Measurements from ENCODE around the gene GREB1.

The GREB1 gene

GRCh38 chr2:11533278-11534070, at the start of gene GREB1:
Gene GREB1 (plus strand): TSS chr2:11534045. CDS start chr2:11556615, 22,570 bp downstream.
- peak in 1 of 2 experiments; percentile 11 for DNase-seq

DNA sequence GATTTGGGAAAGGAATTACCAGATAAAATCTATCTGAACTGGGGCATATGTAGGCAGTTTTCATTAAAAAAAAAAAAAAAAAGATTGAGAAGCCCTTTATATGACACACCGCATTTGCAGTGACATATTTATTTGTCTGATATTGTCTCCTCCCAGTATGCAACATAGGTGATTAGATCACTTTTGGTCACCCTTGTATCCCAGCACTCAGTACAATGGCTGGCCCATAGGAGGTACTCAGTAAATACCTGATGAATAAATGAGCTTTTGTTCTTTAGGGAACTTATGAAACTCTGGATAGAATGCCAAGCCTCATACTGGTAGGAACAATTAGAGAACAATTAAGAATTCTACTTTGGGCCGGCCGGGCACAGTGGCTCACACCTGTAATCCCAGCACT, 45.0 kb upstream of the GREB1 start:
- DNase-seq, result no peak

GRCh38 chr2:11490194-11490593, 43.7 kb upstream of the GREB1 start:
- DNase-seq, result no peak

GRCh38 chr2:11491348-11491933, 42.4 kb upstream of the GREB1 start:
- DNase-seq, result no peak

DNA sequence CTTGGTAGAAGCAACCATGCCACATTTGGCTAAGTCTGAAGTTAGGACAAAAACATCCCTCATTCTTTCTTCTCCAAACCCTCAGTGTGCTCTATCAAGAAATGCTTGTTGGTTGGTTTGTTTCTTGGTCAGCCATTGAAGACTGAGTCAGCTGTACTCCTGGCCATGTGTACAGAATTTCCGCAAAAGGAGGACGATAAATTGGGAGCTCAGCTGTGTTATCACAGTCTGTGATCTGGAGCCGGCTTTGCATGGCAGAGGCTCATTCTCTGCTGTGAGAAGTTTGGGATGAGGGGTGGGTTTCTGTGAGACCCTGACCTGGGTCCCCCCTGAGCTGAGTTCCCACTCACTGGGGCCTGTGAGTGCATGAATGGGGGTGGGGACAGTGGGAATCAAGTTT, 41.6 kb upstream of the GREB1 start:
- no peak for DNase-seq

- no peak for DNase-seq
Observed at GRCh38 chr2:11492720-11493119, 41.1 kb upstream of the GREB1 start.

DNA sequence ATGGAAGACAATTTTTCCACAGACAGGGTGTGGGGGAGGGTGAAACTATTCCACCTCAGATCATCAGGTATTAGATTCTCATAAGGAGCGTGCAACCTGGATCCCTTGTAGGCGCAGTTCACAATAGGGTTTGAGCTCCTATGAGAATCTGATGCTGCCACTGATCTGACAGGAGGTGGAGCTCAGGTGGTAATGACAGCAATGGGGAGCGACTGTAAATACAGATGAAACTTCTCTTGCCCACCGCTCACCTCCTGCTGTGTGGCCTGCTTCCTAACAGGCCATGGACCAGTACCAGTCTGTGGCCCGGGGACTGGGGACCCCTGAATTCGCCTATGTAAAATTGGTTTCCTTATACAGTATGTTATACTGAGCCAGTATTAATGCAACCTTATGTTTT, 40.6 kb upstream of the GREB1 start:
- no peak for DNase-seq

GRCh38 chr2:11494310-11494709, 39.5 kb upstream of the GREB1 start:
- no peak for DNase-seq

DNA sequence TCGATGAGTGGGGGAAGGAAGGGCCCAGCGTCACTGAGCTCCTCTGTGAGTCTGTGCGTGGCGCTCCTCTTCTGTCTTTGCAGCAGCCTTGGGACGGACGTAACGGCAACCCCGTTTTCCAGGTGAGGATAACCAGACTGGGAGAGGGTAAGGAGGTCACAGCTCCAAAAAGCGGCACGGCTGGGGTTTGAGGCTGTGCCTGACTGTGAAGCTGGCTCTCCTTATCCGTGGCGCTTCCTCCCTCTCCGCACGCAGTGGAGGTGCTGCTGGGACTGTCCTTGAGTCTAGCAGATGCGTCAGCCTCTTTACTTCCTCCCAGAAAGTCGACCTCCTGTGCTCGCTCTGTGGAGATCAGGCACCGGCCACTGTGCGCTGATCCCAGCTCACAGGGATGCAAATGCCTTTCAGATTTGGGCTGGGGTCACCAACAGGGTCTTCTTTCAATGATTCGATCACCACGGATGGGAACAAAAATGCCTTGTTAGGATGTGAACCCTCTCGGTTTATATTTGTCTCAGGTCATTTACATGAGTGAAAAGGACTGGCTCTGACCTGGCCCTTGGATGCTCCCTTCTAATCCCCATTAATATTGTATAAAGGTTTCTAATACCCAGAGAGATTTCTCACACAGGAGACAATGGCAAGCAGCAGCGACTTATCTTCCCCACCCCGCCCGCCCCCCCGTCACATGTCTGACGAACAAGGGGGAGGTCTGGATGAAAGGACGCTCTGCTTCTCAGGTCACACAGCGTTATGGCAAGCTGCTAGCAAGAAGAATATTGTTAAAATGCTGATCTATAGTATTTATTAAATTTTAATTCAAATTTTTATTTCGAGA, 37.8 kb upstream of the GREB1 start:
- no peak for DNase-seq

DNA sequence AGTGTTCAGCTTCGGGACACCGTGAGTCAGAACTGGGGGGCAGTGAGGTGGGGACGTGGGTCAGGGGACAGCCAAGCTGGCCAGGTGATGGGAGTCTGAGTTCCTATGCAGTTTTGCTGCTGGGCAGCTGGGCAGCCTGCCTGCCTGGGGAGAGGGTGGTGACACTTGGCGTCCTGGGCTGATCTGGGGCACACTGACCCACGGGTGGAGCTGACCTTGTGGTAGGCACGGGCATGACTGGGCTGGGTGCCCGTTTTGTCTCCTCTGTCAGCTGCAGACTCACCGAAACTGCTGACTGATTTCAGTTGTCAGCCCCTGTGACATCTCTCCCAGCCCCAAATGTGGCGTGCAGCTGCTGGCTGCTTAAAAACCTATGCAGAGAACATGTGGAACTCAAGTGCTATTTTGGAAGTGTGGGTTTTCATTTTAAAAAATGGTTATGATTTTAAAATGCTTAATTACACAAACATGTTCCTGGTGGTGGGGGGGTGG, 35.3 kb upstream of the GREB1 start:
- DNase-seq, result no peak

DNA sequence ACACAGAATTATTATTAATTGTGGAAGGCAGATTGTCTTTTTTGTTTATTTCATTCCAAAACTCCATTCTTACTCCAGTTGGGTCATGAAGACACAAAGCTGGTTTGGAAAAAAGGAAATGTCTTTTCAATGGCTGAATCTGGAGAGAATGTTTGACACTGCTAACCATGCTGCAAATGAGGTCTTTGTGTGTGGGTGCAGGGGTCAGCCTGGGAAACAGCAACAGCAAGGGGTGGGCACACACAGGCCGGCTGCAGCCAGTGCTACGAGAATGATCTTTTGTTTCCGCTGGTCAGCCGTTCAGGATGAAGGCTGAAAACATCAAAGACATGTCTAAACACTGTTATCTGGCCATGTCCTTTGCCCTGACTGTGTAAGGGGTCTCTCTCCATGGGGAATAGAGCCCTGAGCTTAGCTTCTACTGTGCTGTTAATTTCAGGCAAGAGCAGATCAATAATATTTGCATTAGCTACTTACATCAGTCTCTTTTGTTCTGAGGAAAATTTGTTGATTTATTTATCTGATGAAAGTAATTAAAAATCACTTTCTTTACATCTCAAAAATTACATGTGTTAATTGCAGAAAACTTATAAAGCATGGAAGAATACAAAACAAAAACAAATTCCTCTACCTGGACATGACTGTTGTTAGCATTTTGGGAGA, 34.6 kb upstream of the GREB1 start:
- DNase-seq, result no peak

GRCh38 chr2:11500702-11501303, 33.0 kb upstream of the GREB1 start:
- DNase-seq, result no peak

GRCh38 chr2:11502740-11503292, 31.0 kb upstream of the GREB1 start:
- no peak for DNase-seq

GRCh38 chr2:11503354-11503927, 30.4 kb upstream of the GREB1 start:
- DNase-seq, result no peak

DNA sequence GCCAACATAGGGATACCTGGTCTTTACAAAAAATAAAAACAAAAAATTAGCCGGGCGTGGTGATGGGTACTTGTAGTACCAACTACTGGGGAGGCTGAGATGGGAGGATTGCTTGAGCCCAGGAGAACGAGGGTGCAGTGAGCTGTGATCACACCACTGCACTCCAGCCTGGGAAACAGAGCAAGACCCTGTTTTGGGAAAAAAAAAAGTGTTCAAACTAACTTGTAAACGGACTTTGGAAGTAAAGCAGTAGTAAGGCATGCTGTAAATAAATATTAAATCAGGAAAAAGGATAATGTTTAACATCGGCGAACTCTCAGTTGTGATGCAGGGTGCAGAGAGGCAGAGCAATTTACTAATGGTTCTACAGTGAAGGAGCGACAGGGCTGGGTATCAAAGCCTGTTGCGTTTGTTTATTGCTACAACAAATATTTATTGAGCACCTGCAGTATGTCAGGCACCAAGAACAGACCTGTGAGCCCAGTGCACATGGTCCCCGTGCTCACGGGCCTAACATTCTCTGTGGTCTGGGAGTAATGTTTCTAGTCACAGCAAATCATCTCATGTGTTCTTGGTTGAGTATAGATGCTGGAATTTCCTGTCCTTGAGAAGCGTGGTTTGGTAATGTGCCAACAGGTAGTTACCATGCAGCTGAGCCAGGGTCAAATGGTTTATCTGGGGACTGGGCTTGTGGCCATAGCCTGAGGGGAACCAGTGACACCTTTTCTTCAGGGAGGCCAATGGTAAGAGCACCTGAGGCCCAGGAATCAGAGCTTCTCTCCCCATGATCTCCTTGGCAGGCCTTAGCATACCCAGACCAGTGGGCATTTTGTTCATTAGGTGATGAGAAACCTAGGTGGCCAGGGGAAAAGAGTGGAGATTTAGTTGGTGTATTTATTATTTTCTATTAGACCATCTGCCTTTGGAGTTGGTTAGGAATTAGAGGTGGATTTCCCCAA, 27.9 kb upstream of the GREB1 start:
- no peak for DNase-seq

DNA sequence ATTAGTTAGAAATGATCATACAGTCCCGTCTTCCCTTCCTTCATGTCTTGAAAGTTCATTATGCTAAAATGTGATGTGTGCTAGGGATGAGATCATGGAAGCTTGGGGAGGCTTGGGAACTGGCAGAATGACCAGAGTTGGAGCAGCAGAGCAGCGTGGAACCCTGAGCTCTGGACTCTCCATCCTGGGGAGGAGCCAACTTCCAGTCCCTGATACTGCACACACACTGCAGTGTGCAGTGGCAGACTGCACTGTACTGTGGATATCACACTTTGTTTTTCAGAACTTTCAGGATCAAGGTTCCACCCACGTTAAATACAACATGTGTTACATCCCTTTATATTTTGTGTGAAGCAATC, 27.3 kb upstream of the GREB1 start:
- no peak for DNase-seq

GRCh38 chr2:11507517-11507916, 26.3 kb upstream of the GREB1 start:
- no peak for DNase-seq

GRCh38 chr2:11508279-11508678, 25.6 kb upstream of the GREB1 start:
- no peak for DNase-seq

DNA sequence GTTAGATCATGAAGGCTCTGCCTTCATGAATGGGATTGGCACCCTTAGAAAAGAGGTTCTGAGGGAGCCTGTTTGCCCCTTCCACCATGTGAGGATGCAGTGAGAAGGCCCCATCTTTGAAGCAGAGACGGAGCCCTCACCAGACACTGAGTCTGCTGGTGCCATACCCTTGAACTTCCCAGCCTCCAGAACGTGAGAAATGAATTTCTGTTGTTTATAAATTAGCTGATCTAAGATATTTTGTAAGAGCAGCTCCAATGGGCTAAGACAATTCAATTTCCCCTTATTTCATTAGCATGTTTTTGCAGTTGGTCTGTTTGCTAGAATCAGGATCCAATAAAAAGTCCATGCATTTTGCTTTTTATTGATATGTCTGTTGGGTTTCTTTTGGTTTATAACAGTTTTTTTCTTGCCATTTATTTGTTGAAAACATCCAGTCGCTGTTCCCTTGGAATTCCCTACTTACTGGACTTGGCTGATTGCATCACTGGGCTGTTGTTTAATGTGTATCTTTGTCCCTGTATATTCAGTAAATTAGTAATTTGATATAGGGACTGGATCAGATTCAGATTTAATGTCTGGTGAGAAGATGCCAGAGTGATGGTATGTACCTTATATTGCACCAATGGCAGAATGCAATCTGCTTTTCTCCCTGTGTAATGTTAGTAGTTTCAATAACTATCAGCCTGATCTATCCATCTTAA, 24.0 kb upstream of the GREB1 start:
- no peak for DNase-seq

GRCh38 chr2:11512431-11512830, 21.4 kb upstream of the GREB1 start:
- no peak for DNase-seq

All from AML-193 (cell line).